Fibroblast of lung (primary cell): Measurements from ENCODE around the gene ANKRD10. TPM values are rescaled to one million over a fixed set of nuclear protein-coding genes. Genes with fewer than 3 reads are reported as not detected.
"Not testable (repeated sequence)": the region's sequence is repeated elsewhere in the genome, so short reads cannot be mapped to it uniquely, and the experiment has no call there.

ENCODE experiments used
- DNase-seq, 2 donors: peaks; one replicate each; pipeline versions ENCODE4 v3.0.0 to v3.0.0-alpha.2; 2010; ENCODE audit warnings: low read depth in 2 of 2
- H2AFZ ChIP-seq: 2 replicates; pipeline ENCODE4 v1.5.1; 2012; ENCODE audit warnings: low read length, control low read depth, inconsistent platforms
- H3K27ac ChIP-seq: 2 replicates; pipeline ENCODE4 v1.5.1; 2011; ENCODE audit warnings: low read length, control low read depth; ENCODE audit not compliant: insufficient read depth
- H3K27me3 ChIP-seq: 2 replicates; pipeline ENCODE4 v1.5.1; 2011; ENCODE audit warnings: mild to moderate bottlenecking, low read length; ENCODE audit not compliant: control insufficient read depth, insufficient read depth
- H3K36me3 ChIP-seq: 2 replicates; pipeline ENCODE4 v1.5.1; 2011; ENCODE audit warnings: low read length; ENCODE audit not compliant: control insufficient read depth, insufficient read depth
- H3K4me1 ChIP-seq: 2 replicates; pipeline ENCODE4 v1.5.1; 2011; ENCODE audit warnings: low read length; ENCODE audit not compliant: control insufficient read depth, insufficient read depth; ENCODE audit errors: extremely low read depth
- H3K4me2 ChIP-seq: 2 replicates; pipeline ENCODE4 v1.5.1; 2011; ENCODE audit warnings: low read length, control low read depth; ENCODE audit not compliant: insufficient read depth; ENCODE audit errors: extremely low read depth
- H3K4me3 ChIP-seq, 4 experiments: fragments of 200-600 bp in 1 of 4; sonication (generic) in 1 of 4; replicated peaks in 1 of 4; 2 replicates each; pipeline ENCODE4 v1.5.1; 2011 to 2016; ENCODE audit warnings: low read length in 4 of 4, low read depth in 3 of 4, mild to moderate bottlenecking in 3 of 4, control low read depth in 2 of 4, inconsistent platforms in 1 of 4, mixed read lengths in 1 of 4; ENCODE audit not compliant: insufficient read depth in 1 of 4; ENCODE audit errors: control extremely low read depth in 1 of 4
- H3K79me2 ChIP-seq: 2 replicates; pipeline ENCODE4 v1.5.1; 2012; ENCODE audit warnings: mild to moderate bottlenecking, low read length, inconsistent platforms; ENCODE audit not compliant: control insufficient read depth, insufficient read depth
- H3K9ac ChIP-seq: 2 replicates; pipeline ENCODE4 v1.5.1; 2011; ENCODE audit warnings: mild to moderate bottlenecking, low read length, control low read depth; ENCODE audit not compliant: insufficient read depth
- H3K9me3 ChIP-seq: 2 replicates; pipeline ENCODE4 v1.5.1; 2012; ENCODE audit warnings: low read depth, low read length; ENCODE audit not compliant: control insufficient read depth, insufficient read depth
- H4K20me1 ChIP-seq: 2 replicates; pipeline ENCODE4 v1.5.1; 2011; ENCODE audit warnings: low read length; ENCODE audit not compliant: control insufficient read depth, insufficient read depth; ENCODE audit errors: extremely low read depth
- EZH2 ChIP-seq: IDR thresholded peaks from 2 replicates; pipeline ENCODE4 v1.5.1; 2012; ENCODE audit warnings: low read length, control low read depth, mild to moderate bottlenecking; ENCODE audit errors: missing control alignments
- polyA plus RNA-seq, 2 donors: library from polyadenylated mRNA; depleted of rRNA in 1 of 2; stranded (reverse) in 1 of 2; unstranded in 1 of 2; fragments of >200 nt; gene quantifications; 2 replicates each; pipeline ENCODE4 v1.2.1, GENCODE V29; 2011 to 2012; ENCODE audit warnings: missing spikeins in 1 of 2
- total RNA-seq: library from RNA; depleted of rRNA; stranded (reverse); fragments of >200 nt; gene quantifications from 2 replicates; pipeline ENCODE4 v1.2.1, GENCODE V29; 2014
- TF ChIP-seq, protein P1 (sequence below), 2 donors: IDR thresholded peaks in 1 of 2; conservative IDR thresholded peaks in 1 of 2; 1 replicate in 1 of 2; 2 replicates in 1 of 2; pipeline ENCODE4 v1.5.1; 2011 to 2012; ENCODE audit warnings: low read length in 2 of 2, control low read depth in 1 of 2, inconsistent platforms in 1 of 2, low read depth in 1 of 2, mild to moderate bottlenecking in 1 of 2

Gene ANKRD10
- total and polyA plus RNA-seq, 2 donors (not counting 1 experiment from before 2014, with no cell fraction given): 29.5 to 130 TPM

GRCh38 chr13:110957181-110957884, 42.5 kb upstream of the ANKRD10 start:
- H3K27me3 ChIP-seq: no peaks in the 10 kb centered on the region
- no peaks in the 10 kb centered on the region for H3K9me3 ChIP-seq
- DNase-seq: peak in 1 of 2 donors; percentile 38
- H2AFZ ChIP-seq: no peak overlapping the region
- no peak overlapping the region for H3K4me3 ChIP-seq
- no peaks in the 10 kb centered on the region for H3K36me3 ChIP-seq
- H3K79me2 ChIP-seq: no peaks in the 10 kb centered on the region
- no peak overlapping the region for H3K4me2 ChIP-seq
- H4K20me1 ChIP-seq: no peaks in the 10 kb centered on the region
- peaks cover 4% of the 10 kb centered on the region for H3K4me1 ChIP-seq
- no peak overlapping the region for H3K27ac ChIP-seq
- no peak overlapping the region for H3K9ac ChIP-seq
- no peak for TF ChIP-seq EZH2
- TF ChIP-seq, protein P1, sequence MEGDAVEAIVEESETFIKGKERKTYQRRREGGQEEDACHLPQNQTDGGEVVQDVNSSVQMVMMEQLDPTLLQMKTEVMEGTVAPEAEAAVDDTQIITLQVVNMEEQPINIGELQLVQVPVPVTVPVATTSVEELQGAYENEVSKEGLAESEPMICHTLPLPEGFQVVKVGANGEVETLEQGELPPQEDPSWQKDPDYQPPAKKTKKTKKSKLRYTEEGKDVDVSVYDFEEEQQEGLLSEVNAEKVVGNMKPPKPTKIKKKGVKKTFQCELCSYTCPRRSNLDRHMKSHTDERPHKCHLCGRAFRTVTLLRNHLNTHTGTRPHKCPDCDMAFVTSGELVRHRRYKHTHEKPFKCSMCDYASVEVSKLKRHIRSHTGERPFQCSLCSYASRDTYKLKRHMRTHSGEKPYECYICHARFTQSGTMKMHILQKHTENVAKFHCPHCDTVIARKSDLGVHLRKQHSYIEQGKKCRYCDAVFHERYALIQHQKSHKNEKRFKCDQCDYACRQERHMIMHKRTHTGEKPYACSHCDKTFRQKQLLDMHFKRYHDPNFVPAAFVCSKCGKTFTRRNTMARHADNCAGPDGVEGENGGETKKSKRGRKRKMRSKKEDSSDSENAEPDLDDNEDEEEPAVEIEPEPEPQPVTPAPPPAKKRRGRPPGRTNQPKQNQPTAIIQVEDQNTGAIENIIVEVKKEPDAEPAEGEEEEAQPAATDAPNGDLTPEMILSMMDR (conservative IDR thresholded peaks at IDR 0.05 in 1 of 2, IDR thresholded peaks at IDR 0.05 in 1 of 2; ENCODE audit: low read depth in 1 of 2, low read length in 2 of 2): peak in 1 of 2 donors; percentile 29

DNA sequence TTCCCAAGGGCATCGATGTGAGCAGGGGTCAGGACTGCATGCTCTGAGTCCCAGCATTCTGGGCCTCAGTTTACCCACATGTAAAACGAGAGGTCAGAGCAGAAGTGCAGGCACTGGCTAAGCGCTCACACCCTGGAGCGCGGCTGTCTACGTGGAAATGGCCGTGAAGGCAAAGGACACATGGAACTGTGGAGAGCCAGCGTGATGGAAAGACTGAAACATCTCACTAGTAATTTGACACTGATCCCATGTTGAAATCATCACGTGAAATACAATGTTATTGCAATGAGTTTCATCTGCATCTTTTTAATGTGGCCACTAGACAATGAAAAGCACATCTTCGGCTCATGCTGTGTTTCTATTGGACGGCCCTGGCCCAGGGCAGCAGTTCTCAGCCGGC, 41.3 kb upstream of the ANKRD10 start:
- H2AFZ ChIP-seq, H3K4me2 ChIP-seq, H3K9ac ChIP-seq, H3K4me1 ChIP-seq, H3K9me3 ChIP-seq, H3K36me3 ChIP-seq, H3K27ac ChIP-seq, H3K4me3 ChIP-seq, H4K20me1 ChIP-seq, H3K79me2 ChIP-seq, H3K27me3 ChIP-seq: not testable (repeated sequence)
- peak in 1 of 2 donors; percentile 45 for DNase-seq

GRCh38 chr13:110955608-110956007, 40.7 kb upstream of the ANKRD10 start:
- not testable (repeated sequence) for H3K4me2 ChIP-seq, H3K4me3 ChIP-seq, H4K20me1 ChIP-seq, H3K4me1 ChIP-seq, H3K9me3 ChIP-seq, H3K36me3 ChIP-seq, H3K27me3 ChIP-seq, H3K79me2 ChIP-seq, H2AFZ ChIP-seq, DNase-seq
- Histone ChIP-seq H3K27ac (peak overlapping the region; percentile 80), H3K9ac (peak overlapping the region; percentile 37)

DNA sequence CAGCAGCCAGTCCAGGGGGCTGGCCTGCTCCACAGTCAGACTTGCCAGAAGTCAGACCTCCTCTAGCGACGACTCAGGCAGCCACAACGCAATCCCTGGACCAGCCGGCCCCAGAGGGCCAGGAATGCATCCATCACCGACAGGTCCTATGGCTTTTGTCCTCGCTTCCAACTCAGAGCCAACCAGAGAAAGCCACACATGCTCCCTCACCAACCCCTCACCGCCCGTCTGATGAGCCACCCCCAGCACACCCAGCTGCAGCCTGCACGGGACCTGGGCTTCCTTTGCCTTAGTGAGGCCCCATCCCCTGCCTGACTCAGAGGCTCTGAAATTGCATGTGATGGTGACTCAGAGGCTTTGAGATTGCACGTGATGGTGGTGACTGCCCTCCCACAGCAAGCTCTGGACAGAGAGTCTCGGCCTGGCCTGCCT, 40.2 kb upstream of the ANKRD10 start:
- DNase-seq: peak; percentile 93 to 98
- not testable (repeated sequence) for H3K4me1 ChIP-seq, H4K20me1 ChIP-seq, H3K9me3 ChIP-seq, H3K4me3 ChIP-seq, H3K79me2 ChIP-seq, H3K36me3 ChIP-seq, H3K27me3 ChIP-seq
- Histone ChIP-seq H3K4me2 (peak overlapping the region; percentile 25), H3K27ac (peak overlapping the region; percentile 89), H2AFZ (peak overlapping the region; percentile 46), H3K9ac (peak overlapping the region; percentile 7)

DNA sequence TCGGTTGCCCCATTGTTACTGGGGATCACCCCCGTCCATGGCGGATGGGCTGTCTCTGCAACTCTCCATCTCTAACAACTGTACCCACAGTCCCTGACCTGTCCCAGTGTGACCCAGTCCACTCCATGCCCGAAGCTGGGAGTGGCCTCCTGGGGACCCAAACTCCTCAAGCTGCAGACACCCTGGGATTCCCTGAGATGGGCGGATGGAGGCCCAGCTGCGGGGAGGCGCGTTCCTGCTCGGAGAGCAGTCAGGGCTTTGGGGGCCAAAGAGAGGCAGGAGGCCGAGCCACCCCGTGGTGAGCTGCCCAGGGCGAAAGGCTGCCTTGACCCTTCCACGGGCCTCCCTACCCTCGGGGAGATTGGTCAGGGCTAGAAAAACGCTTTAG, 39.7 kb upstream of the ANKRD10 start:
- not testable (repeated sequence) for DNase-seq, H4K20me1 ChIP-seq, H3K9ac ChIP-seq, H3K4me3 ChIP-seq, H3K4me1 ChIP-seq, H3K79me2 ChIP-seq, H2AFZ ChIP-seq, H3K27me3 ChIP-seq, H3K9me3 ChIP-seq, H3K36me3 ChIP-seq
- H3K27ac ChIP-seq: peak overlapping the region; percentile 89
- H3K4me2 ChIP-seq: peak overlapping the region; percentile 25
